ENCODE results near the gene PKN1. TPM values are rescaled to one million over a fixed set of nuclear protein-coding genes. Genes with fewer than 3 reads are reported as not detected.

The PKN1 gene
- total and polyA plus RNA-seq, 8 donors = 42.0 to 268 (median 87.9) TPM

DNA sequence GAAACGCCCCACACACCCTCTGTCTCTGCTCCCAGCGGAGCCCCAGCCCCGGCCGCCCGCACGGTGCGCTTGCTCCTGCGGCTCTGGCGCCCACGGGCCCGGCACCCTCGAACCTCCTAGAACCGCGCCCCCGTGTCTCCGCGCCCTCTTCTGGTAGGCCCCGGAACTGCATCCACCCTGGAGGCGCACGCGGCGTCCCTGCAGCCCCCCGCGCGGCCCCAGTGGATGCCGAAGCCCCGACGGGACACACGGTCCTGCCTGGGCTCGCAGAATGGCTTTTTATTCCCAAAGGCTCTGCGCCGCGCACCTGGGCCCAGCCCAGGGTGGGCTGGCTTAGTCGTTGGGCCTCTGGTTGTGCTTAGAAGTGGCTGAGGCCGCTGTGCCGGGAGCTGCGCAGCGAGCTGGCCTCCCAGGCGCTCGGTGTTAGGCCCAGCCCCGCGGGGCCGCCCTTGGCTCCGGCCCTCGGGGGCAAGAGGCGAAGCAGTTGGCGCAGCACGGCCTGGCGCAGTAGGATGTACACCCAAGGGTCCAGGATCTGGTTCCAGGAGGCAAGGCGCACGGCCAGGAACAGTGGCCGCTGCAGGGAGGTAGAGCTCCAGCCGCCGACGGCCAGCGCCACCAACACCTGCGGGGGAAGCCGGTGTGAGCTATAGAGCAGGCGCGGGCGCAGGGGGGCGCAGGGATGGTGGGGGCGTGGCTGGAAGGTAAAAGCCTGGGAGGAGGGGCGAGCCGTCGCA is 39.3 kb downstream of the PKN1 start:
- Histone ChIP-seq H3K27me3 (peaks cover 0 to 47% (median 29%) of the 10 kb centered on the region in 3 donors), H3K27ac (peak overlapping the region in 3 of 5 donors; percentile 23 to 54 (median 34)), H3K9me3 (no peaks in the 10 kb centered on the region), H3K4me1 (peaks cover 55 to 60% (median 58%) of the 10 kb centered on the region in 4 donors), H3K36me3 (peaks cover 31 to 47% (median 45%) of the 10 kb centered on the region in 4 donors), H3K4me3 (peak overlapping the region; percentile 21 to 46 (median 30))
- WGBS, 5 donors = 3 to 10% (median 6%) methylated on average over 24 to 66 of the region's 66 CpGs
- TF ChIP-seq POLR2A (IDR thresholded peaks at IDR 0.05) = no peak
- TF ChIP-seq, protein P1, sequence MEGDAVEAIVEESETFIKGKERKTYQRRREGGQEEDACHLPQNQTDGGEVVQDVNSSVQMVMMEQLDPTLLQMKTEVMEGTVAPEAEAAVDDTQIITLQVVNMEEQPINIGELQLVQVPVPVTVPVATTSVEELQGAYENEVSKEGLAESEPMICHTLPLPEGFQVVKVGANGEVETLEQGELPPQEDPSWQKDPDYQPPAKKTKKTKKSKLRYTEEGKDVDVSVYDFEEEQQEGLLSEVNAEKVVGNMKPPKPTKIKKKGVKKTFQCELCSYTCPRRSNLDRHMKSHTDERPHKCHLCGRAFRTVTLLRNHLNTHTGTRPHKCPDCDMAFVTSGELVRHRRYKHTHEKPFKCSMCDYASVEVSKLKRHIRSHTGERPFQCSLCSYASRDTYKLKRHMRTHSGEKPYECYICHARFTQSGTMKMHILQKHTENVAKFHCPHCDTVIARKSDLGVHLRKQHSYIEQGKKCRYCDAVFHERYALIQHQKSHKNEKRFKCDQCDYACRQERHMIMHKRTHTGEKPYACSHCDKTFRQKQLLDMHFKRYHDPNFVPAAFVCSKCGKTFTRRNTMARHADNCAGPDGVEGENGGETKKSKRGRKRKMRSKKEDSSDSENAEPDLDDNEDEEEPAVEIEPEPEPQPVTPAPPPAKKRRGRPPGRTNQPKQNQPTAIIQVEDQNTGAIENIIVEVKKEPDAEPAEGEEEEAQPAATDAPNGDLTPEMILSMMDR (IDR thresholded peaks at IDR 0.05) = peak in 6 of 7 experiments; percentile 54 to 99 (median 96)
- TF ChIP-seq EP300 (IDR thresholded peaks at IDR 0.05) = no peak
- TF ChIP-seq POLR2AphosphoS5 (IDR thresholded peaks at IDR 0.05) = peak in 1 of 3 donors; percentile 6
- DNase-seq = peak; percentile 70 to 89
- intact Hi-C loops (cut with DNase I; ENCODE audit: low total_unique reads) = no loop called here

GRCh38 chr19:14473073-14473977 is 40.2 kb downstream of the PKN1 start:
- Histone ChIP-seq H3K4me1 (peaks cover 61 to 69% (median 65%) of the 10 kb centered on the region in 4 donors), H3K9me3 (no peaks in the 10 kb centered on the region), H3K4me3 (peak overlapping the region in 3 of 4 donors; percentile 16 to 46 (median 30)), H3K27ac (peak overlapping the region in 1 of 5 donors; percentile 82), H3K27me3 (peaks cover 0 to 47% (median 29%) of the 10 kb centered on the region in 3 donors), H3K36me3 (peaks cover 31 to 47% (median 45%) of the 10 kb centered on the region in 4 donors)
- TF ChIP-seq POLR2A (IDR thresholded peaks at IDR 0.05) (no peak), POLR2AphosphoS5 (IDR thresholded peaks at IDR 0.05) (no peak), EP300 (IDR thresholded peaks at IDR 0.05) (no peak)
- TF ChIP-seq, protein P1 (IDR thresholded peaks at IDR 0.05) = no peak
- peak in 1 of 2 donors; percentile 62 for DNase-seq
- 10 to 37% (median 15%) methylated on average over 39 to 97 of the region's 97 CpGs for WGBS, 5 donors
- intact Hi-C loops (cut with DNase I; ENCODE audit: low total_unique reads) = no loop called here

DNA sequence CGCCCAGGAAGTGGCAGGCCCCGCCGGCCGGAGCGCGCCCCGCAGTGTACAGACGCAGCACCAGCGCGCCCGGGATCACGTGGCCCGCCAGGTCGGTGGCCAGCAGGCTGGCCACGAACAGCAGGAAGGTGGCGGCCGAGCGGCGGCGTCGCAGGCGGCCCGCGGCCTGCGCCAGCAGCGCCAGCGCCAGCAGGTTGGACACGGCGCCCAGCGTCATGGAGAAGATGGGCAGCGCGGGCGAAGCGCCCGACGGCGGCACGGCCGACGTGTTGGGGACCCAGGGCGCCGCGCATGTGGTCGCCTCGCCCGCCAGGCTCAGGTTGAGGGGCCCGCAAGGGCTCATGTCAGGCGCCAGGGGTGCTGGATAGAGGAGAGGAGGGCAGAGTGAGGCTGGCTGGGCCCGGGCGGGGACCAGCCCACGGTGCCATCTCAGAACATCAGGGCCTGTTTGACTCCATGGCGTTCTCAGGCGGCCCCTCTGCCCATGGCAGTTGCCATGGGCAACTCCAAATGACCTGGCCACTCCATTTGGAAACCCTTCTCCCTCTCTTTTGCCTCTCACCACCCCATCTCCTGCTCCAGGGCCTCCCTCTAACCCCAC is 41.0 kb downstream of the PKN1 start:
- peak; percentile 59 to 73 for DNase-seq
- TF ChIP-seq POLR2AphosphoS5 (IDR thresholded peaks at IDR 0.05) (no peak), POLR2A (IDR thresholded peaks at IDR 0.05) (no peak), EP300 (IDR thresholded peaks at IDR 0.05) (no peak)
- TF ChIP-seq, protein P1 (IDR thresholded peaks at IDR 0.05) = no peak
- peaks cover 0 to 47% (median 29%) of the 10 kb centered on the region in 3 donors for H3K27me3 ChIP-seq
- intact Hi-C loops (cut with DNase I; ENCODE audit: low total_unique reads) = no loop called here
- peak overlapping the region in 3 of 4 donors; percentile 16 to 46 (median 24) for H3K4me3 ChIP-seq
- H3K9me3 ChIP-seq = no peaks in the 10 kb centered on the region
- peaks cover 61 to 69% (median 66%) of the 10 kb centered on the region in 4 donors for H3K4me1 ChIP-seq
- peak overlapping the region in 2 of 5 donors; percentile 73 to 82 for H3K27ac ChIP-seq
- WGBS, 5 donors = 22 to 42% (median 26%) methylated on average over 19 to 53 of the region's 53 CpGs
- peaks cover 32 to 47% (median 45%) of the 10 kb centered on the region in 4 donors for H3K36me3 ChIP-seq

All from stomach (tissue), 9 donors.